C4-2B (cell line): ENCODE measurements around the gene PMVK.
"Not testable (repeated sequence)": the region's sequence is repeated elsewhere in the genome, so short reads cannot be mapped to it uniquely, and the experiment has no call there.

ENCODE experiments used
- H3K27ac ChIP-seq: fragments of 450-650 bp; 2 replicates; pipeline ENCODE4 v1.5.1; 2017
- CTCF ChIP-seq: fragments of 450-650 bp; conservative IDR thresholded peaks from 2 replicates; pipeline ENCODE4 v1.5.1; 2017; ENCODE audit warnings: mild to moderate bottlenecking
- ZFX ChIP-seq: fragments of 450-650 bp; IDR thresholded peaks from 2 replicates; pipeline ENCODE4 v1.6.1; 2017

Gene PMVK

DNA sequence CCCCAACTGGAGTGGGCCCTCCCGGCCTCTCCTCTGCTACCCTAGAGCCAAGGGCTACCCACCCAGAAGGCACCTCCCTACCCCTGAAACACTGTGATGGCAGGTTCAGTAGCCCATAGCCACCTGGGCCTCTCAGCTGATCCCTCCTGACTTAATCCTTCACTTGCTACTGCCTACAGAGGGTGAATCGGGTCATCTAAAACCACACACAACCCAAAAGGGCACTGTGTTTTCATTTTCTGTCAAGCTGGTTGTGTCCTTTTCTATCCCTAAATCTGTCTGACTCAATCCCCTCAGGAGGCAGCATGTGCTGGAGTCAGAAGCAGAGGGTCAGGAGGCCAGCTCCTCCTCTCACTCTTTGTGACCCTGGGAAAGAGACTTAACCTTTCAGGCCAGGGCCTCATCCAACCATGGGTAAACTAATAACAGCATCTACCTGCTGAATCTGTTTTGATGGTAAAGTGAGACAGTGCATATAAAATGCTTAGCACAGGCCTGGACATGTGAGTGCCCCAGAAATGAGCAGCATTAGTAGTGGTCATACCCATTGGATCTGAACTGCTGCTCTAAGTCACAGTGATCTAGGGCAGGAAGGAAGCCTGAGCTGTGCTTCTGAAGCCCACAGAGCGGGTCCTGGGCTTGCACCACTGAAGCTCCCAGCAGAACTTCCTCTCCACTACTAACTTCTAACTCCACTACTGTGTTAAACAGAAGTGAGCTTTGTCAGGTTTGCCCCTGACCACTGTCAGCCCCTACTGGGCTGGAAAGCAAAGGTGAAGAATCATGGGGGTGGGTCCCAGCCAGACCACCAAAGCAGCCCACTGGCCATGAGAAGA lies 11.0 kb downstream of the PMVK start:
- TF ChIP-seq CTCF, result no peak
- TF ChIP-seq ZFX, result no peak
- H3K27ac ChIP-seq, result no peak overlapping the region

DNA sequence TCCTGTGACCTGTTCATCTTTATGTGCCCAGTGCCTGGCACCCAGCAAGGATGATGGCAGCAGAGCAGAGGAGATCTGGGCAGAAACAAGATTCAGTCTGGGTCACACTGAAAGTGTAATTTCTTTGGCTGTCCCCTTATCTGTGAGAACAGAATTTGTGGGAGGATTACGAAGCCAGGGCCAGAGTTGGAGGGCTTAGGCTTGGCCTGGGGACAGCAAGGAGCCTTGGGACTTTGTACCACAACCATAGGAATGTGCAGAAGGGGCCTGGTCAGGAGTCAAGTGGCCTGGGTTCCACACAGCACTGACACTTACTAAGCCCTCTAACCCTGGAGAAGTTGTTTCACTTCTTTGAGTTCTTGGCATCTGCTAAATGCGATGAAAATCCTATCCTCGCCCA lies 12.8 kb downstream of the PMVK start:
- H3K27ac ChIP-seq, result no peak overlapping the region
- TF ChIP-seq ZFX, result no peak
- TF ChIP-seq CTCF, result no peak

DNA sequence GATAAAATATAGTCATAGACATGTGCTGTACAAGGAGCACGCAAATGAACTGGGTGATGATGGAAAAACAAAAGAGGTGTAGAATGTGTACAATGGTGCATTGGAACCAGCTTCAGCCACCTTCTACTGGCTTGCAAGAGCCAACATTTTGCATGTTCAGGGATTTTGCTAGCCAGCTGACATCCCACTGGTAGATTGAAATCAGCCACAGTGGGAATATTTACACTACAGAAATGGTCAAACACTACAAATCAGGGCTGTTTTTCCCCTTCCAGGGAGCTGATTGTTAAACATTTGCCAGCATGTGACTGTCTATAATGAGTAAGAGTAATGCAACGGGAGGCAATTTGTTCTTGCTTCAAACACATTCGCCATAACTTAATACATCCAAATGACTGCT lies 23.2 kb downstream of the PMVK start:
- no peak for TF ChIP-seq ZFX
- no peak for TF ChIP-seq CTCF
- H3K27ac ChIP-seq, result no peak overlapping the region

DNA sequence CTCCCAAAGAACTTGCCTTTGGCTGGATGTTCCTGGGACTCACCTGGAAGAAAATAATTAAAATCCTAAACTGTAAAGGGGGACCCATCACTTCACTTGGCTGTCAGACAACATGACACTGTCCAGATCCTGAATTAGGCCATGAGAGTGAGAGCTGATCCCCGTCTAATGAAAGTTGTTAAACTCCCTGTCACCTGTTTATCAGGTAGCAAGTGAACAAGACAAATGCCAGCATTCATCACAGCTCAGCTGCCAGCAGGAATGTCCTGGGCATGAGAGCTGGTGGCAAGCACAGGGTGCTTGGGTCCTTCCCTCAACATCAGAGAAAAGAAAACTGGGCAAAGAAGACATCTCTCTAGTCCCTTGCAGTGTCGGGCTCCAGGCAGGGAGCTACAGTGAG lies 23.8 kb downstream of the PMVK start:
- TF ChIP-seq ZFX (no peak), CTCF (no peak)
- H3K27ac ChIP-seq, result no peak overlapping the region

DNA sequence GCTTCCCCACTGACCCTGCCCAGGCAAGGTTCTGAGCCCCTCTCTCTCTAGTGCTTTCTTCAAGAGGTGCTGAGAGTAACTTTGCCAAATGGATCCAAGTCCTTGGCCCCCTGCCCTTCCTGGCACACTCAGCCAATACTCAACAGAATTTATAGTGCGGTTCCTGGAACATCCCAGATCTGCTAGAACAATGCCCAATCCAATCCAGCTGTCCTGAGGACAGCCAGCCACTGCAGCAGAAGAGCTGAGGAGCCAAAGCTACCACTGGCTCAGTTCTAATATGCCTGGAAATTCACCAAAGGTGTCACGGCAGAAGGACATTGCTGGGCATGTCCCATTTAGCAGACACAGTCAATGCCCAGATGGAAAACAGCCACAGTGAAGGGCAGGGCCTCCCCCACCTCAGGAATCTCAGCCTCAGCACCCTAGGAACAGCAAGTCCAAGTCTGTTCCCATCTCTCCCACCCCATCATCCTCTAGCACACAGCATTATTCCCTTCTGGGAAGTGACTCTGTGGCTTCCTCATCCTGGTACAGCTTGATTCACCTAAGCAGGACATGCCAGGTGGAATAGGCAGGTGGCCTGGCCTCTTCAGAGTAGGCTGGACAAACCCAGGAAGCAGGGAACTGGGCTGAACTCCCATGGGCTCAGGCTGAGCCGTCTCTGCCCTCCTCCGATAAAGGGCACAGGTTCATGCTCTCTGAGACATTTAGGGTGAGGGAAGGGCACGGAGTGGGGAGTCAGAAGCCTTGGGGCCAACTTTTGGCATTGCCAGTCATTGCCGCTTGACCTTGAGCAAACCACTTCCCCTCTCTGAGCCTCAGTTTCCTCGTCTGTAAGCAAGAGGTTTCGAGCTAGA lies 24.6 kb downstream of the PMVK start:
- H3K27ac ChIP-seq, result peak overlapping the region; percentile 3

GRCh38 chr1:154910851-154911250 lies 25.7 kb downstream of the PMVK start:
- TF ChIP-seq ZFX (no peak), CTCF (no peak)

More for the DNA sequence above, 24.6 kb downstream of the PMVK start:
- no peak for TF ChIP-seq ZFX

GRCh38 chr1:154908937-154909336 lies 27.6 kb downstream of the PMVK start:
- TF ChIP-seq CTCF (no peak), ZFX (no peak)
- H3K27ac ChIP-seq, result no peak overlapping the region

More at GRCh38 chr1:154910851-154911250, 25.7 kb downstream of the PMVK start:
- H3K27ac ChIP-seq, result no peak overlapping the region

DNA sequence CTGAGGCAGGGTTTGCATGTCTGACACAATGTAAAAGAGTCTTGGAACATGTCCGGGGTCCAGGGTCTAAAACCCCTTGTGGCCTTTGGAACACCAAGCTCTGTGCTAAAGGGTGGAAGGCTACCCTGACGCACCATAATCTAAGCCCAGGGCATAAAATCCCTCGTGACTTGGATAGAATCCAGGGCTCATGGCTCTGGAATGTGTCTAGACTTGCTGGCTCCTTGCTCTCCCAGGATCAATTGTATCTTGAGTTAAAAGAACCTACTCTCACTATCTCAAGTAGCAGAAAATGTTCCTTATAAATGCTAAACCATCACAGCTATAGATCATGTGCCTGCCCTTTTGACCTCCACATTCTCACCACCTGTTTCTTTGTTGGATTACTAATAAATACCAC lies 28.4 kb downstream of the PMVK start:
- H3K27ac ChIP-seq, result not testable (repeated sequence)
